ENCODE results near the gene BCL2L13. TPM values are rescaled to one million over a fixed set of nuclear protein-coding genes. Genes with fewer than 3 reads are reported as not detected.

Gene BCL2L13
- total RNA-seq, 4 donors from 2014 or later, result 35.2 to 50.1 (median 38.3) TPM

DNA sequence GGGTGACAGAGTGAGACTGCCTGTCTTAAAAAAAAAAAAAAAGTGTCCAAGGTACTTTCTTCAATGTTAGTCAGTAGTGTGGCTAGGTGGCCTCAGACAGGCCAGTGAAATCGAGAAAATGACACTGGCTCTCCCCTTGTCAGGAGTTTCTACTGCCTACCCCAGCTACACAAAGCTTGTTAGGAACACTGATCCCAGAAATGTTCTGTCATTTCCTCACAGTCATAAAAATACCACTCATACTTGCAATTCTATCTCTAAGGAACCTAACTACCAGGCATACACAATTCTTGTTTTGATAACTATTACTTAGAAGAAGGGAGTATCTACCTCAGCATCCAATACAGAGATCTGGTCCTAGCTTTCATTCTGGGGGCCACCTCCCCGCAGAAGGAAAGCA is 41.3 kb upstream of the BCL2L13 start:
- H3K27ac ChIP-seq, result no peak overlapping the region
- TF ChIP-seq, protein P1, sequence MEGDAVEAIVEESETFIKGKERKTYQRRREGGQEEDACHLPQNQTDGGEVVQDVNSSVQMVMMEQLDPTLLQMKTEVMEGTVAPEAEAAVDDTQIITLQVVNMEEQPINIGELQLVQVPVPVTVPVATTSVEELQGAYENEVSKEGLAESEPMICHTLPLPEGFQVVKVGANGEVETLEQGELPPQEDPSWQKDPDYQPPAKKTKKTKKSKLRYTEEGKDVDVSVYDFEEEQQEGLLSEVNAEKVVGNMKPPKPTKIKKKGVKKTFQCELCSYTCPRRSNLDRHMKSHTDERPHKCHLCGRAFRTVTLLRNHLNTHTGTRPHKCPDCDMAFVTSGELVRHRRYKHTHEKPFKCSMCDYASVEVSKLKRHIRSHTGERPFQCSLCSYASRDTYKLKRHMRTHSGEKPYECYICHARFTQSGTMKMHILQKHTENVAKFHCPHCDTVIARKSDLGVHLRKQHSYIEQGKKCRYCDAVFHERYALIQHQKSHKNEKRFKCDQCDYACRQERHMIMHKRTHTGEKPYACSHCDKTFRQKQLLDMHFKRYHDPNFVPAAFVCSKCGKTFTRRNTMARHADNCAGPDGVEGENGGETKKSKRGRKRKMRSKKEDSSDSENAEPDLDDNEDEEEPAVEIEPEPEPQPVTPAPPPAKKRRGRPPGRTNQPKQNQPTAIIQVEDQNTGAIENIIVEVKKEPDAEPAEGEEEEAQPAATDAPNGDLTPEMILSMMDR (IDR thresholded peaks at IDR 0.05), result no peak
- no peak for TF ChIP-seq POLR2A (IDR thresholded peaks at IDR 0.05)
- no peak for DNase-seq
- H3K9me3 ChIP-seq, result no peaks in the 10 kb centered on the region
- H3K4me1 ChIP-seq, result no peaks in the 10 kb centered on the region
- H3K4me3 ChIP-seq, result no peak overlapping the region
- H3K27me3 ChIP-seq, result no peaks in the 10 kb centered on the region
- peaks cover 0 to 96% (median 3%) of the 10 kb centered on the region in 3 donors for H3K36me3 ChIP-seq

DNA sequence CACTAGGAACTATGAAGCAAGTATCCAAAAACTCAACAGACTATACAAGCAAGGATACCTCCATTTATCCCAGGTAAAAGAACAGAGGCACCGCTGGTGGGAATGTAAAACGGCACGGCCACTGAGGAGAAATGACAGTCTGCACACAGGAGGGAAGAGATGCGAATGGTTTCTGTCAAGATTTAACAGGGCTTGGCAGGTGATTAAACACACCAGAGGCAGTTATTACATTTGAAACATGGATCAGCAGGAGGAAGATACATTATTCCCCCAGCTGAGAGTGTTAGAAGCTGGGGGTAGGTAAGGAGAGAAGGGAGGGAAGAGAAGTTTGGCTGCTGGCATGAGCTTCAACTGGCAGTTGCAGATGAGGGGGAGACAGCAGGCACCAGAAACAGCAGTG is 40.2 kb upstream of the BCL2L13 start:
- no peak for TF ChIP-seq POLR2A (IDR thresholded peaks at IDR 0.05)
- TF ChIP-seq, protein P1 (IDR thresholded peaks at IDR 0.05), result no peak
- Histone ChIP-seq H3K36me3 (peaks cover 0 to 87% (median 3%) of the 10 kb centered on the region in 3 donors), H3K27ac (no peak overlapping the region), H3K4me3 (no peak overlapping the region), H3K27me3 (no peaks in the 10 kb centered on the region), H3K9me3 (no peaks in the 10 kb centered on the region), H3K4me1 (no peaks in the 10 kb centered on the region)
- DNase-seq, result no peak

DNA sequence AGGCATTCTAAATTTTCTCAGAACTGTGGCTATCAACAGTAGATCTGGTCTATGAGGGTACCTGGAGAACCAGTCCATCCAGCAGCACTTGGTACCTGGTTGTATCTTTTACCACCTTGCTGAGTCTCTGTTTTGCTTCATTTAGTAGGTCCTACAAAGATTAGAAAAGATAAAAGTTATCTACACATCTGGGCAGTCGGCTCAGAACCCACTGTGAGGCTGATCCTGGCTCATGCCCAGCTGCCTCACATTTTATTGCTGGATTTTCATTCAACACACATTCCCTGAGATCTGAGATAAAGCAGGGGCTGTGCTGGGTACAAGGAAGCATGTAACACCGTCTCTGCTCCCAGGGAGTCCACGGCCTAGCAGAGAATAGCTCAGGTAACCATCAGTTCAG is 37.5 kb upstream of the BCL2L13 start:
- TF ChIP-seq POLR2A (IDR thresholded peaks at IDR 0.05), result no peak
- TF ChIP-seq, protein P1 (IDR thresholded peaks at IDR 0.05), result no peak
- H3K27ac ChIP-seq, result no peak overlapping the region
- no peaks in the 10 kb centered on the region for H3K27me3 ChIP-seq
- no peak overlapping the region for H3K4me3 ChIP-seq
- H3K36me3 ChIP-seq, result peaks cover 0 to 71% (median 3%) of the 10 kb centered on the region in 3 donors
- H3K9me3 ChIP-seq, result no peaks in the 10 kb centered on the region
- no peaks in the 10 kb centered on the region for H3K4me1 ChIP-seq
- no peak for DNase-seq

DNA sequence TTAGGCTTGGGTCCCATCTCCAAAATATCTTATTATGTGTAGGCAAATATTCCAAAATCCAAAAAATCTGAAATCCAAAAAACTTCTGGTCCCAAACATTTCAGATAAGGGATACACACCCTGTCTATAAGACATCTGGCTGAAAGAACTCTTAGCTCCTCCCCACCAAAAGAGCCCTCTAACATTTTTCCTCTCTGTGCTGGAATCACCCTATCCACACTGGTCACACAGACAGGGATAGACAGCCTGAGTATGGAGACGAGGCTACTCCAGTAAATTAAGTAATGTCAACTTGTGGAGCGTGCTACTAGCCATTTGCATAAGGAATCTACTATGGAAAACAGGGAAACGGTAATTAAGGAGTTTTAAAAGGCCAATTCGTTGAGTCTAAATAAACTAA is 34.9 kb upstream of the BCL2L13 start:
- Histone ChIP-seq H3K9me3 (no peaks in the 10 kb centered on the region), H3K36me3 (peaks cover 0 to 67% (median 0%) of the 10 kb centered on the region in 3 donors), H3K27ac (no peak overlapping the region), H3K4me1 (no peaks in the 10 kb centered on the region), H3K4me3 (no peak overlapping the region), H3K27me3 (no peaks in the 10 kb centered on the region)
- TF ChIP-seq, protein P1 (IDR thresholded peaks at IDR 0.05), result no peak
- no peak for TF ChIP-seq POLR2A (IDR thresholded peaks at IDR 0.05)
- DNase-seq, result no peak

DNA sequence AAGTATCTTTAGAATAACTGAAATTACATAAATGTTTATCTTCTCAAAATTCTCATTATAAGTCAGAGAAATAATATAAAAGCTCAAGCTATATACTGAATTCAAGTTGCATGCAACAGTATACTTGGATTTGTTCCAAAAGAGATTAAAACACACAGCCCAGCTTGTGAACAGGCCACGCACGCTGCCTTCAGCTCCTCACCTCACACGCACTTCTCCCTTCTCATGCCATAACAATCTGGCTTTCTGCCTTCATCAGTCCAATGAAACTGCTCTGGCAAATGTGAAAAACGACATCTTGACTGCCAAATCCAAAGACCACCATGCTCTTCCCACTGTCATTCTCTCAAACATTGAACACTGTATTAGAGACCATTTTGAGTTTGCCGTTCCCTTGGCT is 32.1 kb upstream of the BCL2L13 start:
- no peak overlapping the region for H3K27ac ChIP-seq
- no peak for DNase-seq
- H3K36me3 ChIP-seq, result peaks cover 0 to 65% (median 2%) of the 10 kb centered on the region in 3 donors
- no peaks in the 10 kb centered on the region for H3K9me3 ChIP-seq
- no peak overlapping the region for H3K4me3 ChIP-seq
- no peaks in the 10 kb centered on the region for H3K4me1 ChIP-seq
- TF ChIP-seq, protein P1 (IDR thresholded peaks at IDR 0.05), result no peak
- no peak for TF ChIP-seq POLR2A (IDR thresholded peaks at IDR 0.05)
- H3K27me3 ChIP-seq, result no peaks in the 10 kb centered on the region
